Suppressor macrophage treated with lipopolysaccharide for 4 hours (primary cell): ENCODE results near the gene UBTF.
A peak's percentile ranks its signal among the peaks of the same experiment; 100 is the strongest.

ENCODE experiments used
- DNase-seq: peaks from one replicate; pipeline ENCODE4 v3.0.0-alpha.2; 2020

Gene UBTF

GRCh38 chr17:44197107-44197506 lies 22.4 kb downstream of the UBTF start:
- DNase-seq: no peak

GRCh38 chr17:44193326-44194084 lies 26.0 kb downstream of the UBTF start:
- no peak for DNase-seq

- no peak for DNase-seq
Observed at GRCh38 chr17:44192750-44193149, 26.7 kb downstream of the UBTF start.

- peak; percentile 30 for DNase-seq
Observed at GRCh38 chr17:44191941-44192496, 27.5 kb downstream of the UBTF start.

- no peak for DNase-seq
Observed at GRCh38 chr17:44191369-44191768, 28.1 kb downstream of the UBTF start.

GRCh38 chr17:44190481-44190880 lies 29.0 kb downstream of the UBTF start:
- no peak for DNase-seq

GRCh38 chr17:44188576-44189403 lies 30.7 kb downstream of the UBTF start:
- DNase-seq: peak; percentile 33

GRCh38 chr17:44187131-44187899 lies 32.2 kb downstream of the UBTF start:
- DNase-seq: peak; percentile 50

GRCh38 chr17:44186307-44187130 lies 33.0 kb downstream of the UBTF start, which contains the start of gene TMUB2:
Gene TMUB2 (plus strand): TSS chr17:44186972. CDS start chr17:44187709, 737 bp downstream.
- DNase-seq: peak; percentile 100

GRCh38 chr17:44184212-44184810 lies 35.2 kb downstream of the UBTF start:
- no peak for DNase-seq

- DNase-seq: no peak
Observed at GRCh38 chr17:44183024-44183423, 36.5 kb downstream of the UBTF start.

GRCh38 chr17:44178133-44178532 lies 41.3 kb downstream of the UBTF start:
- DNase-seq: no peak

GRCh38 chr17:44177640-44178039 lies 41.8 kb downstream of the UBTF start:
- no peak for DNase-seq

GRCh38 chr17:44176671-44177501 lies 42.6 kb downstream of the UBTF start:
- no peak for DNase-seq

- DNase-seq: no peak
Observed at GRCh38 chr17:44176257-44176656, 43.2 kb downstream of the UBTF start.

GRCh38 chr17:44174427-44174826 lies 45.0 kb downstream of the UBTF start:
- DNase-seq: no peak

- no peak for DNase-seq
Observed at GRCh38 chr17:44171931-44172455, 47.5 kb downstream of the UBTF start.

GRCh38 chr17:44170499-44171201 lies 48.8 kb downstream of the UBTF start, which contains the start of gene ASB16:
Gene ASB16 (plus strand): TSS chr17:44170704. CDS start chr17:44170790, 86 bp downstream.
- DNase-seq: no peak

- no peak for DNase-seq
Observed at GRCh38 chr17:44170135-44170498, 49.4 kb downstream of the UBTF start.
